ENCODE data around the gene KIRREL3.

The KIRREL3 gene

DNA sequence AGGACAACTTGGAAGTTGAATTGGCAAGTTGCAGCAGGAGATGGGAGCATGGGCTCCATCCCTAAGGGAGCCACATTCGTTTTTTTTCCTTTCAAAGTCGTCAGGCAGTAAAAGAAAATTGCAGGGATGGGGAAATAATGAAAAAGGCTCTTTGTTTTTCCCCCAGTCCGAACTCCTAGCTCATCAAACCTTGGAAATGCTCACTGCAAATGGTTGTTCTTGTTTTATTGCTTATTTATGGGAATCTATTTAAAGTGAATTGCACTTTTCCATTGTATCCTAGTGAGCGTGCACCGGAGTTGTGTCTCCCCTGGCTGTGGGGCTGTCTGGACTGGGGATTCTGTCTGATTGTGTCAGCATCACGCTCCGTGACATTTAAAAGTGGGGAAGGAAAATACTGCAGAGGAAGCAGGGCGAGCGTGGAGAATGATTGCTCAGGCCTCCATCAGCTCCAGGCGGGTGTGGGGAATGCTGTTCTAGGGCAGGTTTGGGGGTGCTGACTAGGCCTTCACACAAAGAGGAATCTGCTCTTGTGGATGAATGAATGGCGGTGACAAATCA lies 306.4 kb downstream of the KIRREL3 start:
- H3K27ac ChIP-seq = no peak overlapping the region
- TF ChIP-seq, protein P1, sequence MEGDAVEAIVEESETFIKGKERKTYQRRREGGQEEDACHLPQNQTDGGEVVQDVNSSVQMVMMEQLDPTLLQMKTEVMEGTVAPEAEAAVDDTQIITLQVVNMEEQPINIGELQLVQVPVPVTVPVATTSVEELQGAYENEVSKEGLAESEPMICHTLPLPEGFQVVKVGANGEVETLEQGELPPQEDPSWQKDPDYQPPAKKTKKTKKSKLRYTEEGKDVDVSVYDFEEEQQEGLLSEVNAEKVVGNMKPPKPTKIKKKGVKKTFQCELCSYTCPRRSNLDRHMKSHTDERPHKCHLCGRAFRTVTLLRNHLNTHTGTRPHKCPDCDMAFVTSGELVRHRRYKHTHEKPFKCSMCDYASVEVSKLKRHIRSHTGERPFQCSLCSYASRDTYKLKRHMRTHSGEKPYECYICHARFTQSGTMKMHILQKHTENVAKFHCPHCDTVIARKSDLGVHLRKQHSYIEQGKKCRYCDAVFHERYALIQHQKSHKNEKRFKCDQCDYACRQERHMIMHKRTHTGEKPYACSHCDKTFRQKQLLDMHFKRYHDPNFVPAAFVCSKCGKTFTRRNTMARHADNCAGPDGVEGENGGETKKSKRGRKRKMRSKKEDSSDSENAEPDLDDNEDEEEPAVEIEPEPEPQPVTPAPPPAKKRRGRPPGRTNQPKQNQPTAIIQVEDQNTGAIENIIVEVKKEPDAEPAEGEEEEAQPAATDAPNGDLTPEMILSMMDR (conservative IDR thresholded peaks at IDR 0.05) = no peak

- H3K27ac ChIP-seq = no peak overlapping the region
- TF ChIP-seq, protein P1 (conservative IDR thresholded peaks at IDR 0.05) = no peak
These were observed 313.1 kb downstream of the KIRREL3 start for GRCh38 chr11:126687477-126687876.

DNA sequence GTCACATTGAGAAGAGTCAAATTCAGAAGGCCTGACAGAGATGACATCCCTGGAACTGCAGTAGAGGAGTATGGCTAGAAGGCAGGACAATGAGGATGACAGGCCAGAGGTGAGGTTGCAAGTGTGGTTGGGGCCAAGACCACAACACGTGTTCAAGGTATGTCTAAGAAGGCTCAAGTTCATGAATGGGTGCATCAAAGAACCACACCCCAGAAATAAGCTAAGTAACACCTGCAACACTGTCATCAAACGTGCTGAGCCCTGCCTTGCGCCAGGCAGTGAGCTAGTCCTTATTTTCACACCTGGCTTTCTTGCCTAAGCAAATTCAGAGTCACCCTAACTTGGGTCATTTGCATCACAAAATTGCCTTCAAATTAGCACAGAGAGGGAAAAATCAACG lies 313.6 kb downstream of the KIRREL3 start:
- no peak overlapping the region for H3K27ac ChIP-seq
- TF ChIP-seq, protein P1 (conservative IDR thresholded peaks at IDR 0.05) = no peak

DNA sequence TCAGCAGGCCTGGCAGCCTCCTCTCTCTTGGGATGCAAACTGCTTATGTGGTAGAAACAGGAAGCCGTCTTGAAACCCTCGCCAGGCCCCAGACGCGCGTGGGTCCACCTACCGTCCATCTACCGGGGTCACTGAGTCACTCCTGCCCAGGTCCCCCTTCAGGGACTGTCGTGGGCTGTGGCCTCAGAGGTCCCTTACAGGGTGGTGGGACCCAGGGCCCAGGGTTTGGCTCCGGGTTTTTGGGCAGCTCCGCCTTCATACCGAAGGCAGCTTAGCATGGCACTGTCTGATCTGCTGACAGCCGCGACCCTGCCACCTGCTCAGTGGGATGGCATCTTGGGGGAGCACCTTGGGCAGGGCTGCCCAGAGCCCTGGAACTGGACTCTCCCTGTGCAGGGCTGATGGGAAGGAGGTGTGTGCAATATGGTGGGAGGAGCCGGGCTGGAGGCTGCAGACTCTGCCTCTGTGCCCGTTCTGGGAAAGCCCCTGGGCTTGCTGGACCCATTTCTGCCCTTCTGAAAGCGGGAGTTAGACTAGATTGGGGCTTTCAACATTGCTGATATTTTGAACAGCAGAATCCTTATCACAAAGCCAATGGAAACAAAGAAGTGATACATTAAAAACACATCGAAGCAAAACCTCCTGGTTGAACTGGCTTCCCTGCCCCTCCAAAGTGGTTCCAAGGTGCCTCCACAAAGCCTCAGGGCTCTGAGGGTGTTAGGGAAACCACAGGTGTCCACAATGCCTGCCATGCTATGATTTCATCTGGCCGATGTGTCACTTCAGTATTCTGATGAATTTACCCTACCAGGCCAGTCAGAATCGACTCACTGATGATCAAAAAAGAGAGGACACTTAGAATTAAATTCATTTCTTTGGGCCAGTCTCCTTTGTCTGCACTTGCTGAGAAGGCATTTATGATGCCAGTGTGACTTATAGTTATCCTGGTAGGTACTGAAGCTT lies 316.5 kb downstream of the KIRREL3 start:
- H3K27ac ChIP-seq = no peak overlapping the region
- TF ChIP-seq, protein P1 (conservative IDR thresholded peaks at IDR 0.05) = no peak

- H3K27ac ChIP-seq = no peak overlapping the region
- TF ChIP-seq, protein P1 (conservative IDR thresholded peaks at IDR 0.05) = no peak
These were observed 318.0 kb downstream of the KIRREL3 start for GRCh38 chr11:126682590-126682989.

DNA sequence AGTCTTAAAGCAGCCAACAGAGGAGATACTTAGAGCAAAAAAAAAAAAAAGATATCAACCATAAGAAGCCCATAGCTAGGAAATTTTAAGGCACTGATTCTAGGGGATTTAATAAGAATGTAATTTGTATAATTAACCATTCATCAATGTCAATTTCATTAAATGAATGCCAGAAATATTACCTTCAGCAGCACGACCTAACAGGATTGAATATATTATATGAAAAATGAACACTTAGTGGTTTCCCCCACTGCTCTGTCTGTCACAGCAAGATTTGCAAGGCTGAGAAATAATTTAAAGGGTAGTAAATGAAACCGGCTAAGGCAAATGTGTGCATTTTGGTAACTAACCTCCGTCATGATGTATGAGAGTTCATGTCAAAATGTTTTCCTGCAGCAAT lies 319.9 kb downstream of the KIRREL3 start:
- H3K27ac ChIP-seq = no peak overlapping the region
- TF ChIP-seq, protein P1 (conservative IDR thresholded peaks at IDR 0.05) = no peak

DNA sequence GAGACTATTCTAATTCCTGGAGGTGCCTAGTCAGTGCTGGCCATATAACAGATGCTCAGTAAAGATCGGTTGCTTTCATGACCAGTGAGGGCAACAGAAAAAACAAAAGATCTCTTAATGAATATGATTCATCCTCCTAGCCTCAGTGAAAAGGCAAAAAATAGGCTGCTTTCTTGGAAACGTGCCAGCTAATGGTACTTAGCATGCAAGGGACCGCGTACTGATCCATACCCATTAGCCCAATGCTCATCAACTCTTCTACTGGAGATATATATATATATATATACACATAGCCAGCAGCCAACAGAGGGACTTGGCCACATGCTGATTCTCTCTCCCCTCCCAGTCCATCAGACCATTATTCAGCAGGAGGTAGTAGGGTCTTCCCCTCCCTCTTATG lies 320.4 kb downstream of the KIRREL3 start:
- H3K27ac ChIP-seq = no peak overlapping the region
- TF ChIP-seq, protein P1 (conservative IDR thresholded peaks at IDR 0.05) = no peak
